HG03064 (cell line): ENCODE measurements around the gene SLC9A7.
"Not testable (repeated sequence)": the region's sequence is repeated elsewhere in the genome, so short reads cannot be mapped to it uniquely, and the experiment has no call there.

Experiments used
- ATAC-seq: cut with Tn5 transposase; IDR thresholded peaks from one replicate; pipeline ENCODE4 v1.9.1; 2021; ENCODE audit warnings: low read depth; ENCODE audit not compliant: unreplicated experiment

Gene SLC9A7

DNA sequence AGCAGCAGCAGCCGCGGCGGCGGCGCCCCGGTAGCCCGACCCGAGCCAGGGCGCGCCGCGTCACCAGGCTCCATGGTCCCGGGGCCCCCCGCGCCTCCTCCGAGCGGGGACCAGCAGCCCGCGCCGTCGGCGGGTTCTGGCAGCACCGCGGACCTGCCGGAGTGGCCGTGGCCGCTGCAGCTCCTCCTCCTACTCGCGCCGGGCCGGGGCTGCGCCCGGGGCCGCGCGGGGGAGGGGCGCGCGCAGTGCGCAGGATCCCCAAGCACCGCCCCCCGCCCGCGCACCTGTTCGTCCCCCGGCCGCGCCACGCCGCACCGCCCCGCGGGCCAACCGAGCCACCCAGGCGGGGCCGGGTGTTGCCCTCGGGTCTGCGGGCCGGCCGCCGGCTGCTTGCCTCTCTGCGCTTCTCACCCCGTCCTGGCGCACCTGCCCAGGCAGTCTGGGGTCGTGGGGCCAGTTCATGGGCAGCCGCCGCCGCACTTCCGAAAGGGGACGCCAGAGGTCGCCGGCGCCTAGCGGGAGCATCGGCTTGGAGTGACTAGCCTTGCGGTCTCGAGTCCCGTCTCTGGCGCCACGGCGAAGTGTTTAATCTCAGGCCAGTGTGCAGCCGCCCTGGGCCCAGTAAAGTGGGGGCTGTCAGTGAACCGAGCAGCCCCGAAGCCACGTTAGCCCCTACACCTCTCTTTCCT lies at the start of gene SLC9A7:
SLC9A7 (minus strand) TSS at position 163 of the 689 bp plus-strand sequence; CDS start at position 74, 89 bp downstream.
- ATAC-seq: peak; percentile 52

DNA sequence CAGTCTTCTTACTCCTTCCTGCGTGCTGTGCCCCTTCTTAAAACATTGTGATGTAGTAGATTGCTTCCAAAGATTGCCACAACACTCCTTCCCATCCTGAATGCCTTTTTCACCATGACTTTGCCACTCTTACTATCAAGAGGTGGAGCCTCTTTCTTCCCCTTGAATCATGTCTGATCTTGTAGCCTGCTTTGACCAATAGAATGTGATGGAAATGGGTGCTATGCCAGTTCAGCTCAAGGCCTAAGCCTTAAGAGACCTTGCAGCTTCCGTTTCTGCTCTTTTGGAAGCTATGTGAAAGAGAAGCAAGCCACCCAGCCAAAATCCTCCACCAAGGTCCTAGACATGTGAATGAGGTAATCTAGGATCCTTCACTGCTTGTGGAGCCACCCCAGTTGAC lies 46.4 kb upstream of the SLC9A7 start:
- no peak for ATAC-seq

DNA sequence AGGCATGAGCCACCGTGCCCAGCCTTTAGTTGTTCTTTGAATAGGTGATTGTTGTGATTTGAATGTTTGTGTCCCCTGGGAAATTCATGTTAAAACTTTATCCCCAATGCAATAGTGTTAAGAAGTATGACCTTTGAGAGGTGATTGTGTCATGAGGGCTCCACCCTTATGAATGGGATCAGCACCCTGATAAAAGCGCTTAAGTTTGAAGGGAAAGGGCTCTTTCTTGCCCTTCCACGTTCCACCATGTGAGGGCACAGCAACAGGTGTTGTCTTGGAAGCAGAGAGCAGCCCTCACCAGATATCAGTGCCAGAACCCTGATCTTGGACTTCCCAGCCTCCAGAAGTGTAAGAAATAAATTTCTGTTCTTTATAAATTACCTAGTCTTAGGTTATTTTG lies 44.2 kb upstream of the SLC9A7 start:
- no peak for ATAC-seq

DNA sequence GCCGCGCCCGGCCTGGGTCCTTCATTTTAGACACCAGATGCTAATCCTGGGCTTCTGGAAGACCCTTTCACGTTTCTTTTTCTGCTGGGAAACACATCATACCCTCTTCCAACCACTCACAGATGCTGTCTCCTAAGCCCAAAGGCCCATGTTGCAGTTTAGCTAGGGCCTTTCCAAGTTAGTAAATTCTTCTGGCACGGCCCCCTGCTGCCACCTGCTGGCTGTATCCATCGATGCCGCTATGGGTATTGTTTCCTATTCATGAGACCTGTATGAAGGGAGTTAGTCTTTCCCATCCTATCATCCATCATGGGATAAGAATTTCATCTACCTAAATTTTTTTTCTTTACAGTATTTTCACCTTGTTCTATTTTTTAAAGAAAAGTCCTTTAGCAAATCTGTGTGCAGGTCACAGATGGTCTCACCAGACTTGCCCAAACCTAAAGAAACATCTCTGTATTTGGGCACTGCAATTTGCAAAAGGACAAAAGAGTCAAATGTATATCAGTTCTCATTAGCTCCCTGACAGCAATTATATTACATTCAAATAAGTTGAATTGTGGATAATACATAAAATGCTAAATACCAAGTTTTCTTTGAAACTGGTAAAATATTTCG lies 37.8 kb upstream of the SLC9A7 start:
- ATAC-seq: no peak

DNA sequence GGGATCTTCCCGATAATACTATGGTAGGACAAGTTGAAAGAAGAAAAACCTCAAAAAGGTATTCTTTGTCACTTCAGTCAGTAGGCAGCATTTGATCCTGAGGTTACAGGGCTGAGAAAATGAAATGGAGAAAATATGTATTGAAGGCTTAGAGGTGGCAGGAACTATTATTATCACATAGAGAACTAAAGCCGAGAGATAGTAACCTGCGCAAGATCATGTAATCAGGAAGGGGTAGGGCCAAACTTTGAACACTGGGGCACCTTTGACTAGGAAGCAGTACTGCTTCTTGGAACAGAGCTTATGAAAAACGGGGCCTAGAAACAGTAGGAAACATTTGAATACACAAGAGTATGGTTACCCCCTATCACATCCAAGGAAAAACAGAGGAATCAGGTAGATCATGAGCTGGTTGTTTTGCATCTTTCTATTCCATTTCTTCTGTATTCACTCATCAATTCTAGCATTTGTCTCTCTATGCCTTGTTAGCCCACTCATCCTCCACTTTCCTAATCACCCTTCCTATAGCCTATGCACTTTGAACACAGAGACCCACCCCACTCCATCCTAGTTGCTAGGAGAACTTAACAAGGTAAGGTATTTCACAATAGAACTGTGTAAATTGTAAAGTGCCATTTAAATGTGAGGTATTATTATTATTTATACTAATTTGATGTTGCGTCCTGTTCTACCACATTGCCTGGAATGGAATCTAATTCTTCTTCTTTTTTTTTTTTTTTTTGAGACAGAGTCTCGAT lies 34.6 kb upstream of the SLC9A7 start:
- no peak for ATAC-seq

DNA sequence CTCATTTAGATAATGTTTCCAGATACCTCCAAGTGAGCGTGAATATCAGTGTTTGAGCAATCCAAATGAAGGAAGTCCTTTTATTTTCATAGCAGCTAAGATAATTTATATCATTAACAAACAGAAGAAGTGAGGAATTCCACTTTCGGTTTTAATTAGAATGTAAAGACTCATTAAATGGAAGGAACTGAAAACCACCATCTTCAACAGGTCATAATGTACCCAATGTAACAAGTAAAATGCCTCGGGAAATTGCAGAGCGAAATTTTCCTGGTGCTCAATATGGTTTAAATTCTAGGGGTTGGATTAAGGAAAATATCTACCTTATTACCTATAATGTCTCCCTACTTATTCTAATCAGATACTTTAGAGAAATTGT lies 33.9 kb upstream of the SLC9A7 start:
- no peak for ATAC-seq

DNA sequence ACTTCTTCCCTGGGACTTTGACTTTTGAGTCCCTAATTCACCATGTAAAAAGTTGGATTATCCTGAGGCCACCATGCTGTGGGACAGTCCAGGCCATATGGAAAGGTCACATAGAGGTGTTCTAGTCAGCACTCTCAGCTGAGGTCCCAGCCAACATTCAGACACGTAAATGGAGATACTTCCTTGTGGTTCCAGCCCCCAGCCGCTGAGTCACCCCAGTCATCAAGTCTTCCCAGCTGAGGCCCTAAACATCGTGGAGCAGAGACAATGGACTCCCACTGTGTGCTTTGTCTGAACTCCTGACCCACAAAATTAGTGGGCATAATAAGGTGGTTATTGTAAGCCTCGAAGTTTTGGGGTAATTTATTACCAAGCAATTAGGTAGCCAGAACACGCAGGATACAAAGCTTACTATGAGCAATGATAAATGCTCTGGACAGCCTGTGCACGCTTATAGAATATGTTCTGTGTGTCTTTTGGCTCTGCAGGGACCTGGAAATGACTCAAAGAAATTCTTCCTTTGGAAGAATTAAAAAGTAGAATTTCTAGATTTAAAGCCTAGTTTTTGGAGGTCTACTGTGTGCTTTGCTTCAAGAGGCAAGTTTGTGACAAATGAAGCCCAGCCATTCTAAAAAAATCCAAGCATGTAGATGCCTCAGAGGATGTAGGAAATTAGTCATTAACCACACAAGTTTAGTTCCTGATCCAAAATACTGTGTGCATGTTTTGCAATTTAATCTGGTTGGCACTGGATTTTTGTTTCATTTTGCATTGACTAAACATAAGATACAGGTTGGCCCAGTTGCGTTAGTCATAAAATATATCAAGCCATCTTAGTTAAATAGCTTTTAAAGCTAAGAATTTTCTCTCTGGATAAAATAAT lies 33.2 kb upstream of the SLC9A7 start:
- ATAC-seq: no peak

DNA sequence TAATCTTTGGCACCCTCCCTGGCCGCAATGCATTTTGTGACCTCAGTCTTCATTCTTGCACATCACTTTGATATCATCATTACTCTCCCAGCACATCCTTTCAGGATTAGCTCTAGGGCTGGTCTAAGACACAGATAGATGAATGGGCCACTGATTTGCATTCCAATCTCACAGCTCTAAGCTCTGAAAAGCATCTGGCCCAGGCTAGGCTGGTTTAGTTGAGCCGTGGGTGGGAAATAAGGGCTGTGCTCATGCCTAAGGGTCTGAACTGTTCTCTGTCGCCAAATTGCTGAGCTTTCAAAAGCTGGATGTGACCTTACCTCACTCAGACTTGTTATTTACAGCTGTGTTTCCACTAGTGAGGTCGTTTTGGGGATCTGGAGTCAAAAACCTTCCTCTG lies 30.0 kb upstream of the SLC9A7 start:
- no peak for ATAC-seq

DNA sequence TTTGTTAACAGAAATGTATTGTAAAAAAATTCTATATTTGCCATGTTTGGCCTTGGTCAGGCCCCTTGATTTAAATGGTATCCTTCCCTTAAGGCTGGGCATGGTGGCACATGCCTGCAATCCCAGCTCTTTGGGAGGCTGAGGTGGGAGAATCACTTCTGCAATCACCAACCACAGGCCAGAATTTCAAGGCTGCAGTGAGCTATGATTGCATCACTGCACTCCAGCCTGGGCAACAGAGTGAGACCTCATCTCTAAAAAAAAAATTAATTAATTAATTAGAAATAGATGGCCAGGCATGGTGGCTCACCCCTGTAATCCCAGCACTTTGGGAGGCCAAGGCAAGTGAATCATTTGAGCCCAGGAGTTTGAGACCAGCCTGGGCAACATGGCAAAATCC lies 25.5 kb upstream of the SLC9A7 start:
- ATAC-seq: not testable (repeated sequence)

DNA sequence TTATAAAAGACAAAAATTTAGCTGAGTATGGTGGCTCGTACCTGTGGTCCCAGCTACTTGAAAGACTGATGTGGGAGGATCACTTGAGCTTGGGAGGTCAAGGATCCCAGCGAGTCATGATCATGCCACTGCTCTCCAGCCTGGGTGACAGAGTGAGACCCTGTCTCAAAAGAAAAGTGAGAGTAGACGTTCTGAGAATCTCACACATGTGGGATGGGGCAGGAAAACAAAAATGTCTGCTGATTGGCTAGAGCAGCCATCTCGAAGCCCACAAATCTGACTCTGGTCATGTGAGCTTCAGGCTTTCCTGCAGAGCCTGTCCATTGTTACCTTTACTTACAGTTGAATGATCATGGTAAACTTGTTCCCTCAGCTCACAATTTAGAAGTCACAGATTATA lies 23.1 kb upstream of the SLC9A7 start:
- ATAC-seq: no peak

DNA sequence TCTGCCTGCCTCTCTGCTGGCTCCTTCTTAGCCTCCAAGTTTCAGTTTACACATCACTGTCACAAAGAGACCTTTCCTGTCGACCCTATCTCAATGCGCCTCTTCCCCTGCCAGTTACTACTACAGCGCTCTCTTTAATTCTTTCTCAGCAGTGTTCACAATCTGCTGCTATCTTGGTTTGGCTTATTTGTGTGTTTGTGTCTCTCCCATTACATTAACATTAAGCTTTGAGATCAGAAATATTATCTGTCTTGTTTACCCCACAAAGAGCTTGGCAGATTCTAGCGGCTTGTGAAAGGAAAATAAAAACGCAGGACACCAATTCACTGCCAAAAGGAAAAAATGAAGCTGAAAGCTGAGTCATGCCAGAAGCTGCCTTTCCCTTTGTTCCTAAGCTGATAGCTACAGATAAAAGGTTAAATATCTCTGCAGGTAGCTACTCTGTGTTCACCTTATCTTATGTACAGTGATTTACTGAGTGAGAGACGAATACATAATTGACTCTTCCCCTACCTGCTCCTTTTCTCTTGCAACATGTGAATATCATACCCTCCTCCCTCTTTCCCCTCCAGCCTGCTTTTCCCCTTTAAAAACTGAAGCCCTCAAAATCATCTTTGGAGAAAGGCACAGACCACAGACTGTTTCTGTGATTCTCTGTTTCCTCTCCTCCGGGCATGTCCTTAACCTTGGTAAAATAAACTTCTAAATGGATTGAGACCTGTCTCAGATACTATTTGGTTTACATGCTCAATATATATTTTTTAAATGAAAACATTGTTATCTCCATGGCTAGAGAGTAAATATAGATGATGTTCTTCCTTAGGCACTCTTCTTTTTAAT lies 19.3 kb upstream of the SLC9A7 start:
- ATAC-seq: no peak

DNA sequence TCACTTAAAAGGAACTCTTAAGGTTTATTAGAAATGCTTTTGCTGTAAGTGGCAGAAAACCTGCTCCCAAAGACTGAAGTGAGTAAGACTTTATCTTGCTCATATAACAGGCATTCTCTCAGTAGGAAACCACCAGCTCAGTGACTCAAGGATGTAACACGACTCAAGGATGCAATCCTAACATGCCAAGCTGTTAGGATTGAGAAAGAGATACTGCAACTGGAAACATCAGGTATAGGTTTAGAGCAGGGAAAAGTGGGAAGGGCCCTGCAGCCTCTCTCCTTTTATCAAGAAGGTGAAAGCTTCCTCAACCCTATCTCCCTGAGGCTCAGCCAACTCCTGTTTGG lies 11.9 kb upstream of the SLC9A7 start:
- ATAC-seq: no peak

DNA sequence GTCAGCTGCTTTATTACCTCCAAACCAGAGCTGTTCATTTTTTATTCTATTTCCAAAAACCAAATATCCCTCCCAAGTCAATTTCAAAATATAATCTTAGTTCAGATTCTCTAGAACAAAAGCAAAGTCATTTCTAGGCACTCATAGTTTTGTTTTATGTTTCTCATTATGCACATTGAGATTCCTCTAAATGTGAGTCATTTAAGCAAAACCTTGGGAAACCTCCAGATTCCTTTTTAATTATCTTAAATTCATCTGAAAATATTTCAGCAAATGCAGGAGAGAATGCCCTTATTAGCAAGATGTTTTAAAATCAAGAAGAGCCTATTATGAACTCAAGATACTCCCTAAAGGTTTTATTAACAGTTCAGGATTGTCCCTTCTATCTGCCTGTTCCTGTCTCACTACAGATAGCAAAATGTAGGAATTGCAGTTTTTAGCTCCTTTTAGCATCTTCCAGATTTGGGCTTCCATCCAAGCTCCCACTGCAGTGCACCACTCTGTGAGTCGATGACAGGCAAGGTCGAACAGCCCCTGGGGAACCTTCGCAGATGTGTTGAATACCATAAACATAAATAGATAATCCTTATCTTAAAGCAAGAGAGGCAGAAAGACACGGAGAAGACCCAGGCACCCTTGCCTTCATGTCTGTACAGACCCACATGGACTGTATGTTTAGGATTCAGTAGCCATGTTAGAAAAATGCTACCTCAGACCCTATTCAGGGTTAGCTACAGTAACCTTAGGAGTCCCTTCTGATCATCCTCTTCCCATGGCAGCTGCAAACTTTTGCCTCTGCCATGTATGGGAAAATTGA lies 11.3 kb upstream of the SLC9A7 start:
- ATAC-seq: no peak

DNA sequence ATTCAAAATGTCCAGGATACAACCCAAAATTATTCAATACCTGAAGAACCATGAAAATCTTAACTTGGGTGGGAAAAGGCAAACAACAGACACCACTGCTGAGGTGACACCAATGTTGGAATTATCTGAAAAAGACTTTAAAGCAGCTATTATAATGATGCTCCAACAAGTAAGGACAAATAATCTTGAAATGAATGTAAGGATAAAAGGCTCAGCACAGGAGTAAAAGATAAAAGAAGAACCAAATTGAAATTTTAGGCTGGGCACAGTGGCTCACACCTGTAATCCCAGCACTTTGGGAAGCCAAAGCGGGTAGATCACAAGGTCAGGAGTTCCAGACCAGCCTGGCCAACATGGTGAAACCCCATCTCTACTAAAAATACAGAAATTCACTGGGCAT lies 4.0 kb upstream of the SLC9A7 start:
- ATAC-seq: no peak

DNA sequence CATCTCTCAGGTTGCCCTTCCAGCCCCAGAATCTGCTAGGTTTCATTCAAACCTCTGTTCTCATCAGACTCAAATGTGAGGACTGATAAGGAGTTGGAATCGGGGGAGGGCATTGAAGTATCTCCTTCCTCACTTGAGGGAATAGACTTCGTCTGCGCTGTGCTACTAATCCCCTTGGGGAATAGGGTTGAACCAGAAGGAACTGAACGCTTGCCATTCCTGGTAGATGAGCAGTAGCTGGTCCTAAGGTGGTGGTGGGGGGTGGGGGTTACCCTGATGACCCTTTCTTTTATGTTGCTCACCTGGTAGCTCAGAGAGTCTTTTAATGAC lies 692 bp upstream of the SLC9A7 start:
- ATAC-seq: no peak

DNA sequence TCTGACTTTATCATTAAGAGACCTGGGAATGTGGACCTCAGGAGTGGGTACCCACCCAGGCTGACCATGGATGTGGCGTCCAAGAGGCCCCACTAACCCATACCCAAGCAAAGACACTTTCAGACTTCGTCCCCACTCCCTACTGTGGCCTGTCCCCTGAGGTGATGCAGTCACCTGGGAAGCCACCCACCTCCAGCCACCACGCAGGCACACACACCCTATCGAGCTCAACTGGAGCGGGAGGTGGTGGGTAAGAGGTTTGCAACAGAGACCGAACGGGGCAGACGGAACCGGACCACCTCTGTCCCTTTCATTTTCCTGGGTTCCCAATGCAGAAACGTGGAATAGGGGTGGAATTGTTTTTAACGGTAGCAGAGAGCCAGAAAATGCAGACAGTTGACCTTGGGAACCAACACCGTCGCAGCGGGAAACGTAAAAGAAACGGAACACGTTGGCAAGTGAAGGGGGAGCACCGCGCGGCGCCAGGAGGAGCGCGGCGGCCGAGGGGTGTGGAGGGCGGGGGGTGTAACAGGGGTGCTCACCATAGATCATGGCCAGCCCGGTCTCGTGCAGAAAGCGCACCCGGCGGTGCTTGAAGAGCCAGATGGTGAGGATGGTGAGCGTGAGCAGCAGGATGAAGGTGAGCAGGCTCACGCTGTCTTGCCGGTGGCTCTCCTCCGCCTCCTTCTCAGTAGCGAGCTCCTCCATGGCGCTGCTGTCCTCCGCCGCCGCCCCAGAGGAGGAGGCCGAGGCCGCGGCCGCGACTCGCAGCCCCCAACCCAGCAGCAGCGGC lies 559 bp downstream of the SLC9A7 start:
- peak; percentile 18 for ATAC-seq

DNA sequence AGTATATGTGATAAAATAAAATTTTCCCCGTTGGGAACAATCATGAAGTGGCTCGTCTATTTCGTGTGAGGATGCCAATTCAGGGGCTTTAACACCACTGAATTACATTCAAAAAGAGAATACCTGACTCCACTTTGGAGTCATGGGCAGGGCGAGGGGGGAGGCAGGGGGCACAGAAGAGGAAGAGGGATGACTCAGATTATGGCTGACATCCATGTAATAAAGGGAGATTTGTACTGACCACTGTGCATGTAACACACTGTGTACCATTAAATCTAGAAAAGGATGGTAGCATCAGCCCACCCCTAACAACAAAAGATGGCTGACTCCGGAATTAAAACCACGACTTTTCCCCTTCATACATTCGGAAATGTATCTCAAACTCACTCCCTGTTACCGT lies 1.3 kb downstream of the SLC9A7 start:
- no peak for ATAC-seq

DNA sequence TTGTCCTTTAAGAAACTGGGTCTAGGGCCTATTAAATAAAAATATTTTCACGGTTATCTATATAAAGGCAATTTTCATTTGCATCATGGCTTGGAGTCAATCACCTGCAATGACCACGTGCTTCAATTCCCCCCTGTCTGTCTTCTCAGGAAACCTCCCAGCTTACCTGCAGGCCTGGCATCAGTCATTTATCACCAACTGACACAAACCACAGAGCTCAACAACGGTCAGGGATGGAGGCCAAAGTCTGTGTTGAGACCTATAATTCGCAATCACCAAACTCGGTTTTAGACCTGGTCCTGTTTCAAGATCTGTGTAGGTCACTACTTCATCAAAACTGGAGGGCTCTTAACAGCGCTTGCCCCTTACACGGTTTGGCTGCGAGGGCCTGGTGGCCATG lies 1.9 kb downstream of the SLC9A7 start:
- ATAC-seq: no peak

DNA sequence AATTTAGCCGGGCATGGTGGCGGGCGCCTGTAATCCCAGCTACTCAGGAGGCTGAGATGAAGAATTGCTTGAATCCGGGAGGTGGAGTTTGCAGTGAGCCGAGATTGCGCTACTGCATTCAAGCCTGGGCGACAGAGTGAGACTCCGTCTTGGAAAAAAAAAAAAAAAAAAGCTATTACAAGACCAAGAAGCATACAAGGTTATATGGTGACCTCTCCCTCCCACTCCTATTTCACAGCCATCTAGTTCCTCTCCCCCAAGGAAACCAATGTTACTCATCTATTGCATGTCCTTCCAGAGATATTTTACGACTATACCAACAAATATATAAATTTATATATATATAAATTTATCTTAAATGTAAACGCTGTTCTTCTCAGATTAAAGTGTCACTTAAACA lies 3.2 kb downstream of the SLC9A7 start:
- no peak for ATAC-seq
